ENCODE results near the gene UGGT2.
"Not testable (repeated sequence)": the region's sequence is repeated elsewhere in the genome, so short reads cannot be mapped to it uniquely, and the experiment has no call there.

The UGGT2 gene

GRCh38 chr13:96051491-96051890 lies 1.7 kb downstream of the UGGT2 start:
- DNase-seq, result not testable (repeated sequence)

DNA sequence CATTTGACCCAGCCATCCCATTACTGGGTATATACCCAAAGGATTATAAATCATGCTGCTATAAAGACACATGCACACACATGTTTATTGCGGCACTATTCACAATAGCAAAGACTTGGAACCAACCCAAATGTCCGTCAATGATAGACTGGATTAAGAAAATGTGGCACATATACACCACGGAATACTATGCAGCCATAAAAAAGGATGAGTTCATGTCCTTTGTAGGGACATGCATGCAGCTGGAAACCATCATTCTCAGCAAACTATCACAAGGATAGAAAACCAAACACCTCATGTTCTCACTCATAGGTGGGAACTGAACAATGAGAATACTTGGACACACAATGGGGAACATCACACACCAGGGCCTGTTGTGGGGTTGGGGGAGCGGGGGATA lies 2.2 kb downstream of the UGGT2 start:
- DNase-seq, result not testable (repeated sequence)

DNA sequence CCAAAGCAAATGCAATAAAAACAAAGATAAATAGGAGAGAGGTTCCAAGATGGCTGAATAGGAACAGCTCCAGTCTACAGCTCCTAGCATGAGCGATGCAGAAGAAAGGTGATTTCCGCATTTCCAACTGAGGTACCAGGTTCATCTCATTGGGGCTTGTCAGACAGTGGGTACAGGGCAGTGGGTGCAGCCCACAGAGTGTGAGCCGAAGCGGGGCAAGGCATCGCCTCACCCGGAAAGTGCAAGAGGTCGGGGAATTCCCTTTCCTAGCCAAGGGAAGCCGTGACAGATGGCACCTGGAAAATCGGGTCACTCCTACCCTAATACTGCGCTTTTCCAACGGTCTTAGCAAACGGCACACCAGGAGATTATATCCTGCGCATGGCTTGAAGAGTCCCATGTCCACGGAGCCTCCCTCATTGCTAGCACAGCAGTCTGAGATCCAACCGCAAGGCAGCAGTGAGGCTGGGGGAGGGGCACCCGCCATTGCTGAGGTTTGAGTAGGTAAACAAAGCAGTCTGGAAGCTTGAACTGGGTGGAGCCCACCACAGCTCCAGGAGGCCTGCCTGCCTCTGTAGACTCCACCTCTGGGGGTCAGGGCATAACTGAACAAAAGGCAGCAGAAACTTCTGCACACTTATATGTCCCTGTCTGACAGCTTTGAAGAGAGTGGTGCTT lies 6.6 kb downstream of the UGGT2 start:
- DNase-seq, result not testable (repeated sequence)

- no peak for DNase-seq
Observed at GRCh38 chr13:96044238-96044637, 9.0 kb downstream of the UGGT2 start.

- no peak for DNase-seq
Observed at GRCh38 chr13:96041326-96042110, 11.7 kb downstream of the UGGT2 start.

DNA sequence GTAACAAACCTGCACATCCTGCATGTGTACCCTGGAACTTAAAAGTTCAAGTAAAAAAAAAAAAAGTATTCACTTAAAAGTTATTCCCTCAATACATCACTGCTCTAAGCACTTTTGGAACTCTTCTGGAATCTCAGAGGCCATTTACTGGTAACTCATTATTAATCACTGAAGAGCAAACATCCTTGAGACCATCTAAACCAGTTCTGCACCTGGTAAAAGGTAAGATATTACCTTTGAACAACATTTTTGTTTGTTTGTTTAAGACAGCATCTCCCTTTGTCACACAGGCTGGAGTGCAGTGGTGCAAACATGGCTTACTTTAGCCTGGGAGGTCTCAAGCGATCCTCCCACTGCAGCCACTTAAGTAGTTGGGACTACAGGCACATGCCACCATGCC lies 16.7 kb downstream of the UGGT2 start:
- no peak for DNase-seq

DNA sequence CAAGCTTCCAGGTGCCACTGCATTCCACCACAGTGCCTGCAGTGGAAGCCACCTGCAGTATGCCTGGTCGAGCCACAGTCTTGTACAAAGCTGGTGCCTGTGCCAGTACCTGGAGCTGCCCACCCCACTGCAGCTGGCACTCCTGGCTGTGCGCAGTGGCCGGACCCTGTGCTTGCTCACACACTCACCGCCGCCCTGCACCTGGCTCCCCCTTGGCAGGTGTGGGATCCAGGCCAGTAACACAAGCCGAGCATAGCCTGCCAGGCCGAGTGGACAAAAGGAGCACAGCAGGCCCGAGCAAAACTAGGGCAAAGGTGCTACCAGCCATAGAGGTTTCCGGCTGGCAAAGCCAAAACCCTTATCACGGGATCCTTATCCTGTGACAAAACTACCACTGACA lies 18.5 kb downstream of the UGGT2 start:
- DNase-seq, result no peak

GRCh38 chr13:96033220-96034015 lies 19.8 kb downstream of the UGGT2 start:
- DNase-seq, result no peak

DNA sequence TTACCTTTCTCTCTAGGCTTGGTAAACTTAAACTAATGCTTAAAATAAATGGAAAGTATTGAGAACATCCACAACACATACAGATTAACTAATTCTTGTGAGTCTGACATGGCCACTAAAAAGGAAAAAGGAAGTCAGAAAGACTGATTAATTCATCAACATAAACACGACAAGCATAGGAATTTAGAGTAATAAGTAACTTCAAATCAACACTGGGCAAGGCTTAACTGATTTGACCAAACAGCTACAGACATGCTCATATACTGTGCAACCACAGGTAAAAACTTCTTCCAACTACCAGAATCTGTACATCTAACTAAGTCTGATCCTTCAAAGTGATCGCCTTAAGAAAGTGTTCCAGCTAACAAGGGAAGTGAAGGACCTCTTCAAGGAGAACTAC lies 20.5 kb downstream of the UGGT2 start:
- DNase-seq, result no peak

- no peak for DNase-seq
Observed at GRCh38 chr13:96029002-96029401, 24.2 kb downstream of the UGGT2 start.

DNA sequence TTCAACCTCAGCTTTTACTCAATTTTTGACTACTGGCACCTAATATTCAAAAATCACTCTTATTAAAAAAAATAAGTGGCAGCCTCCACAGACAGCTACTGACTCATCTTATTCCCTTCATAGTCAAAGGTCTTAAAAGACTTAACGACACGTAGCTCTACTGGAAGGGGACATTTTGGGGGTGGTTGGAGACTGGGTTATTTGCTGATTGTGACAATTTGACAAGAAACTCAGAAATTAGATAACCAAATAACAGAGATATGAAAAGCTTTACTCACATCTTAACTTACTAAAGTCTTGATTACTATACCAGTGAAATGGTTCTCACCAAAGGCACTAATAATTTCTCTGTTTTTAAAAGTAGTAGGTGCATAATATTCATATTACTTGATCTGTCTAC lies 25.7 kb downstream of the UGGT2 start:
- DNase-seq, result no peak

DNA sequence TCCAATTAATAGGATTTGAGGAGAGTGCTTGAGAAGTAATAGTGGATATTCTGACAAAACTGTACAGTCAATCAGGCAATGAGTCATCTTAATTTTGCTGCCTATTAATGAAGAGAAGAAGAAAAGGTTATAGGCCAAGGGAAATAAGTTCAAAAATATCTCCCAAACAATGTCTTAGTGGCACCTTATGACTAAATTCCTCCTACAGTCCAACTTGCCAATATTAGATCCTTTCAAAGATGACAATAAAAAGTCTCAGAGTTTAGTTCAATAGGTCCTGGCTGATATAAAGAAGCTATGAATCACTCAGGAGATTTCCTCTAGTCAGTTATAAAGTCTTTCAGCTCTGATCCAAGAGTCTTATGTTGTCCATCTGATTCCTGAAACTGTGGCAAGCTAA lies 27.9 kb downstream of the UGGT2 start:
- no peak for DNase-seq

DNA sequence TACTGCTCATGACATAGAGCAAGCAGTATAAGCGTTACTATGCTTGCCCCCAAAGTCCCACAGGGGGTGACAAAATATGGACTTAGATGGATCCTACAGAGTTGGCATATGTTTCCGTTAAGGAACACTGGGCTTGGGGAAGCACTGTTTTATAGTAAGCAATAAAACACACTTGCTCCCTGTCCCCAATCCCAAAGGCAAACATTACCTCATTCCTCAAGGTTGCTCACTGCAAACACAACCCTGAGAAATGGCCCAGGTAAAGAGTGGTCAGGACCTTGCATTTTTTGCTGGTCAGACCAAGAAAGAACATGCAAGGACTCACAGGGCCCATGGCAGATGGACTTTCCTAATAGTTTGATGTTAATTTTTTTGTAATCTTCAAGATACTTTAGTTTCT lies 32.3 kb downstream of the UGGT2 start:
- no peak for DNase-seq

- DNase-seq, result peak; percentile 83
Observed at GRCh38 chr13:96020155-96020575, 33.0 kb downstream of the UGGT2 start.

- DNase-seq, result no peak
Observed at GRCh38 chr13:96018135-96018534, 35.1 kb downstream of the UGGT2 start.

DNA sequence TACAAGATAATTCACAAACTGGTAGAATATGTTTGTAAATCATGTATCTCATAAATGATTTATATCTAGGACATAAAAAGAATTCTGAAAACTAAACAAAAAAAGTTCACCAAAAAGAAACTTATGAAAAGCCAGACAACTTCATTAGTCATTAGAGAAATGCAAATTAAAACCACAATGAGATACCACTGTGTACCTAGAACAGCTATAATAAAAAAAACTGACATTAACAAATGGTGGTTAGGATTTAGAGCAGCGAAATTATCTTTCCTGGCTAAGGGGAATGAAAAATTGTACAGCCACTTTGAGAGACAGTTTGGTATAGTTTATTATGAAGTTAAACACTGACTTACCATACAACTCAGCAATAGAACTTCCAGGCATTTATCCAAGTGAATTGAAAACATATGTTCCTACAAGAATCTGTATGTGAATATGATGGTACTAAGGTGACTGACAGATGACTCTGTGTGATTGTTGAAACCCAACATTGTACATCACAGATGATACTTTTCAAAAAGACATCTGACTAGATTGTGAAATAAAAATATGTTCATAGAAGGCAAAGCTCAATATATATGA lies 41.8 kb downstream of the UGGT2 start:
- DNase-seq, result no peak

- peak; percentile 26 for DNase-seq
Observed at GRCh38 chr13:96003304-96003703, 49.9 kb downstream of the UGGT2 start.

GRCh38 chr13:96002322-96003131 lies 50.7 kb downstream of the UGGT2 start:
- no peak for DNase-seq

DNA sequence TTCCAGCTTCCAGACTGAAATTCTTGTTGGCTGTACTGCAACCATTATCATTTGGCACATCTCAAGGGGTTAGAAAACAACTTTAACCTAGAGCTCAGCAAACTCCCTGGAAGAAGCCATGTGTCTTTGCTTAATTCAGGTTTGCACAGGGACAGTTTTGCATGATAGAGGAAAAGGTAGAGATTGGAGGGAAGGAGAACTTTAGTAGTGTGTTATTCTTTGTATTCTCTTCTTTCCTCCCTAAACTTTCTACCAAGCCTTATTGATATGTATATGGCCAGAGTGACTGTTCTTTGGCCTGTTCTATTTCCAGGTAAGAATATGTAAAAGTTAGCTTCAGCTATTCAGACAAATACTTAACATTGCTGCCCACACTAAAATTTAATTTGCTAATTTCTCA lies 53.1 kb downstream of the UGGT2 start:
- no peak for DNase-seq

DNA sequence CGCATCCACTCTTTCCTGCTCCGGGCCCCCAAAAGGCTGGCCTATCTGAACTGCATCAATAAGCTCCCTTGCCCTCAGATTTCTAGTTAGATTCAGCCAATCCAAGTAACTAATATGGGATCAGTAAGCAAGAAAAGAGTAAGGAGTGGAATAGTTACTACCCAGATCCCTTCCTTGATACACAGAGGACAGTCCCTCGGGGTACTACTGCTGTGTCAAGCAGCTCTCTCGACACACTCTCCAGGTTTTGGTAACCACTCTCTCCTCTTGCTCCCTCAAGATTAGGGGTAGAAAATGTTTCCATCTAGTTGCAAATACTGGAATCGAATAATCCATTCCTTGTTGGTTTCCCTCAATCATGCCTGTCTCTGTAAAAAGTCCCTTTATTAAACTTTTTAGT lies 65.4 kb downstream of the UGGT2 start:
- no peak for DNase-seq

GRCh38 chr13:95982144-95982543 lies 71.1 kb downstream of the UGGT2 start:
- DNase-seq, result no peak

- not testable (repeated sequence) for DNase-seq
Observed at GRCh38 chr13:95972651-95973050, 80.5 kb downstream of the UGGT2 start.
